Spleen (tissue), 7 donors: ENCODE results near the gene HDAC8.

Source experiments
- CTCF ChIP-seq, 11 experiments: fragments of 200-600 bp in 7 of 11; fragments of 450-650 bp in 4 of 11; sonication (generic) in 4 of 11; IDR thresholded peaks in 8 of 11; conservative IDR thresholded peaks in 3 of 11; 1 replicate in 7 of 11; 2 replicates in 4 of 11; pipeline versions ENCODE4 v1.4.0 to v1.8.0; 2016 to 2021; ENCODE audit warnings: antibody characterized with exemption in 11 of 11, inconsistent platforms in 4 of 11, mild to moderate bottlenecking in 1 of 11
- POLR2A ChIP-seq, 3 donors: fragments of 450-650 bp; IDR thresholded peaks; one replicate each; pipeline ENCODE4 v1.5.1; 2017; ENCODE audit warnings: antibody characterized with exemption in 3 of 3, mild to moderate bottlenecking in 1 of 3
- POLR2AphosphoS5 ChIP-seq, 3 donors: sonication (generic); formaldehyde crosslinking; IDR thresholded peaks; one replicate each; pipeline ENCODE4 v1.5.1; 2017; ENCODE audit warnings: antibody characterized with exemption in 3 of 3
- donor health status: DM: no; HTN: no; CAD: no; lungs with moderate emphysema.
- donor health status: DM: no; HTN: no; CAD: no.
- donor health status: DM: no; HTN: no; CAD: no.

- no peak for TF ChIP-seq CTCF (IDR thresholded peaks at IDR 0.05 in 8 of 11, conservative IDR thresholded peaks at IDR 0.05 in 3 of 11)
- TF ChIP-seq POLR2A (IDR thresholded peaks at IDR 0.05): no peak
- TF ChIP-seq POLR2AphosphoS5 (IDR thresholded peaks at IDR 0.05): no peak
Measured at GRCh38 chrX:72376124-72376523, 196.5 kb downstream of the HDAC8 start.
